Osteocyte (in vitro differentiated cells): Measurements from ENCODE around the gene PHTF1. TPM values are rescaled to one million over a fixed set of nuclear protein-coding genes. Genes with fewer than 3 reads are reported as not detected.
"Not testable (repeated sequence)": the region's sequence is repeated elsewhere in the genome, so short reads cannot be mapped to it uniquely, and the experiment has no call there.

Experiments
- DNase-seq: peaks from one replicate; pipeline ENCODE4 v3.0.0; 2021; ENCODE audit warnings: mixed read lengths; ENCODE audit not compliant: unreplicated experiment; ENCODE audit errors: extremely low spot score
- H3K27ac Mint-ChIP-seq: one replicate; pipeline ENCODE4 v1.8.0; 2021; ENCODE audit warnings: mild to moderate bottlenecking, mixed read lengths; ENCODE audit not compliant: unreplicated experiment
- H3K27me3 Mint-ChIP-seq: one replicate; pipeline ENCODE4 v1.8.0; 2021; ENCODE audit warnings: mixed read lengths; ENCODE audit not compliant: unreplicated experiment
- H3K36me3 Mint-ChIP-seq: one replicate; pipeline ENCODE4 v1.8.0; 2021; ENCODE audit warnings: mixed read lengths; ENCODE audit not compliant: unreplicated experiment
- H3K4me1 Mint-ChIP-seq: one replicate; pipeline ENCODE4 v1.8.0; 2021; ENCODE audit warnings: mixed read lengths; ENCODE audit not compliant: unreplicated experiment
- H3K4me3 Mint-ChIP-seq: one replicate; pipeline ENCODE4 v1.8.0; 2021; ENCODE audit warnings: mild to moderate bottlenecking, moderate library complexity, mixed read lengths; ENCODE audit not compliant: unreplicated experiment
- H3K9me3 Mint-ChIP-seq: one replicate; pipeline ENCODE4 v1.8.0; 2021; ENCODE audit warnings: mixed read lengths; ENCODE audit not compliant: unreplicated experiment
- total RNA-seq: library from RNA; stranded (reverse); gene quantifications from 2 replicates; pipeline ENCODE4 v1.2.1, GENCODE V29; 2021
- TF ChIP-seq, protein P1 (sequence below): fragments of 200-600 bp; sonication (generic); IDR thresholded peaks from 2 replicates; pipeline ENCODE4 v1.5.0; 2021; ENCODE audit warnings: antibody characterized with exemption, mild to moderate bottlenecking, moderate library complexity

The PHTF1 gene
- total RNA-seq, 1 donor from 2014 or later, result 25.8 TPM

DNA sequence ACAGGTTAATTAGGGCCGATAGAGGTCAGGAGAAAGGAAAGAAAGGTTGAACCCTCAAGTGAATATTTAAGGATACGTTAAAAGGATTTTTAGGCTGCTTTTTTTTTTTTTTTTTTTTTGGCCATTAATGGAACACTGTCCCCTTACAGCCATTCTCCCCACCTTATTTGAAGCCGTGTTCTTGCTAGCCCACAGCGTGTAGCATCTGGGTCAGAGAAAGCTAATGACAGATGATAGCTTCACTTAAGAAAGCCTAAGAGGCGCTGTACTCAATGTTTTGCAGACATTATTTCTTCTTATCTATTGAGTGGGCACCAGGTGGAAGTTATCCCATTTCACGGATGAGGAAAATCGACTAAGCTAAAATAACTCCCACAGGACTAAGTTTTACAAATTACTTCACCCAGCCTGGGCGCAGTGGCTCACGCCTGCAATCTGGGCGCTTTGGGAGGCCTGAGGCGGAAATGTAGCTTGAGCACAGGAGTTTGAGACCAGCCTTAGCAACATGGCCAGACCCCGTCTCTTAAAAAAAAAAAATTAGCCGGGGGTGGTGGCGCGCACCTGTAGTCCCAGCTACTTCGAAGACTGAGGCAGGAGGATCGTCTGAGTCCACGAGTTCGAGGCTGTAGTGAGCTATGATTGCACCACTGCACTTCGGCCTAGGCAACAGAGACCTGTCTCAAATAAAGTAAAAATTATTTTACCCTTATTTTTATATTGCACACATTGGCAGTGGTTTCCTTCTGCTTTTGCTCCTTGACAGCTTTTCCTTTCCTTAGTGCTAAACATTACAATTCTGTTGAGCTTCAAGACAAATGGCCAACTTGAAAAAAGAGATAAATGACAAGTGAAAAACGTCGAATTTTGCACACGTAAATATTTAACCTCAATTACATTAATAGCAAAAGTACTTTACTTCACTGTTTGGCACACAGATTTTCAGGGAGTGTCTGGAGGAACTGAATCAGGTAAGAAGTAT is 1.1 kb upstream of the PHTF1 start:
- peaks cover 7% of the 10 kb centered on the region for H3K36me3 Mint-ChIP-seq
- H3K4me1 Mint-ChIP-seq, result peaks cover 27% of the 10 kb centered on the region
- no peaks in the 10 kb centered on the region for H3K27me3 Mint-ChIP-seq
- H3K9me3 Mint-ChIP-seq, result no peaks in the 10 kb centered on the region
- H3K4me3 Mint-ChIP-seq, result peak overlapping the region; percentile 94
- TF ChIP-seq, protein P1, sequence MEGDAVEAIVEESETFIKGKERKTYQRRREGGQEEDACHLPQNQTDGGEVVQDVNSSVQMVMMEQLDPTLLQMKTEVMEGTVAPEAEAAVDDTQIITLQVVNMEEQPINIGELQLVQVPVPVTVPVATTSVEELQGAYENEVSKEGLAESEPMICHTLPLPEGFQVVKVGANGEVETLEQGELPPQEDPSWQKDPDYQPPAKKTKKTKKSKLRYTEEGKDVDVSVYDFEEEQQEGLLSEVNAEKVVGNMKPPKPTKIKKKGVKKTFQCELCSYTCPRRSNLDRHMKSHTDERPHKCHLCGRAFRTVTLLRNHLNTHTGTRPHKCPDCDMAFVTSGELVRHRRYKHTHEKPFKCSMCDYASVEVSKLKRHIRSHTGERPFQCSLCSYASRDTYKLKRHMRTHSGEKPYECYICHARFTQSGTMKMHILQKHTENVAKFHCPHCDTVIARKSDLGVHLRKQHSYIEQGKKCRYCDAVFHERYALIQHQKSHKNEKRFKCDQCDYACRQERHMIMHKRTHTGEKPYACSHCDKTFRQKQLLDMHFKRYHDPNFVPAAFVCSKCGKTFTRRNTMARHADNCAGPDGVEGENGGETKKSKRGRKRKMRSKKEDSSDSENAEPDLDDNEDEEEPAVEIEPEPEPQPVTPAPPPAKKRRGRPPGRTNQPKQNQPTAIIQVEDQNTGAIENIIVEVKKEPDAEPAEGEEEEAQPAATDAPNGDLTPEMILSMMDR, result no peak
- DNase-seq, result no peak
- peak overlapping the region; percentile 98 for H3K27ac Mint-ChIP-seq

DNA sequence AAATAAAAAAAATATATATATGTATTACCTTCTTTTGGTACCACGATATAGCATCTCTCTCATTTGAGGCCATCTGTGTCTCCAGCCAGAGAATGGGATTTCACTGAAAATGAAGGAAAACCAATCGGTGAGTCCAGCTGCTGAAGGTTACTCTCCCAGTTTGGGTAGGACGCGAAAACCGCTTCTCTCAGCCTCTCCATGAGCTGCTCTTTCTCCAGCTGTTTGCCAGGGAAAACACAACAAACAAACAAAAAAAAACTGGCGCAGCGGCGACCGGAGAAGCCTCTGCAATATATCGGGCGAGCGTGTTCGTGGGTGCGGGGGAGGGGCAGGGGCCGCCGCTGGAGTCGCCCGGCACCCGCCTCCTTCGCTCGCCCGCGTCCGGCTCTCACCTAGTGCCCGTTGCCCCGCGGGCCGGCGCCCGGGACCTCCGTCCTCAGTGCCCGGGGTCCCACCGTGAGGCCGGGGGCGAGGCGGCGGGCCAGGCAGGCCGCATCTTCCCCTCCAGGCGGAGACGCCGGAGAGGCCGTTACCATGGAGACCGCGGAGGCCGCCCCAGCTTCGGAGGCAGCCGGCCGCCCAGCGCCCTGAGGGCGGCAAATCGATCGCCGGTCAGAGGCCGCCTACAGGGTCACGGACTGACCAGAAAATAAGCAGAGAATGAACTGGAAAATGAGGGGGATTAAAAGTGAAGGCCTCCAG is 504 bp downstream of the PHTF1 start:
- no peaks in the 10 kb centered on the region for H3K9me3 Mint-ChIP-seq
- H3K27me3 Mint-ChIP-seq, result no peaks in the 10 kb centered on the region
- peak; percentile 87 for DNase-seq
- peaks cover 10% of the 10 kb centered on the region for H3K36me3 Mint-ChIP-seq
- TF ChIP-seq, protein P1, result no peak
- H3K4me1 Mint-ChIP-seq, result peaks cover 26% of the 10 kb centered on the region
- peak overlapping the region; percentile 98 for H3K27ac Mint-ChIP-seq
- H3K4me3 Mint-ChIP-seq, result peak overlapping the region; percentile 94

DNA sequence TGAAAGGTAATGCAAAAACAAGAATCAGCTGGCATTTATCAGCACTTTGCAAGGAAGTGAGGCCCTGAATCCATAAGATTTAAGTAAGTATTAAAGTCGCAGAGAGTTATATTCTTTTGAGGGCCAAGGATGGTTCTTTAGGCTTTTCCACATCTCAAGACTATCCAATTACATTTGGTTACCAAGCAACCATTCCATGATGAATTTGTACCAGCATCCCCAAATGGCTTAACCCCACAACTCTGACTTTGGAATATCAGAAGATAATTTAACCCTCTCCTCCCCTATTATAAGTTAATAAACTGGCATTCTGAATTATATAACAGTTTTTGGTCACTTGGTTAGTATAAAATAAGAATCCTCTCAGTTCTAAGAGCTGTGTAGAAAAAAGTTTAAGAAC is 2.8 kb downstream of the PHTF1 start:
- H3K9me3 Mint-ChIP-seq, result no peaks in the 10 kb centered on the region
- H3K27me3 Mint-ChIP-seq, result no peaks in the 10 kb centered on the region
- no peak overlapping the region for H3K4me3 Mint-ChIP-seq
- no peak overlapping the region for H3K27ac Mint-ChIP-seq
- peaks cover 26% of the 10 kb centered on the region for H3K4me1 Mint-ChIP-seq
- TF ChIP-seq, protein P1, result no peak
- H3K36me3 Mint-ChIP-seq, result peaks cover 12% of the 10 kb centered on the region
- no peak for DNase-seq

- not testable (repeated sequence) for H3K9me3 Mint-ChIP-seq, H3K27me3 Mint-ChIP-seq, DNase-seq, H3K27ac Mint-ChIP-seq, H3K4me3 Mint-ChIP-seq
- H3K36me3 Mint-ChIP-seq, result peaks cover 17% of the 10 kb centered on the region
- H3K4me1 Mint-ChIP-seq, result peaks cover 22% of the 10 kb centered on the region
Observed at GRCh38 chr1:113753333-113753732, 6.0 kb downstream of the PHTF1 start.

DNA sequence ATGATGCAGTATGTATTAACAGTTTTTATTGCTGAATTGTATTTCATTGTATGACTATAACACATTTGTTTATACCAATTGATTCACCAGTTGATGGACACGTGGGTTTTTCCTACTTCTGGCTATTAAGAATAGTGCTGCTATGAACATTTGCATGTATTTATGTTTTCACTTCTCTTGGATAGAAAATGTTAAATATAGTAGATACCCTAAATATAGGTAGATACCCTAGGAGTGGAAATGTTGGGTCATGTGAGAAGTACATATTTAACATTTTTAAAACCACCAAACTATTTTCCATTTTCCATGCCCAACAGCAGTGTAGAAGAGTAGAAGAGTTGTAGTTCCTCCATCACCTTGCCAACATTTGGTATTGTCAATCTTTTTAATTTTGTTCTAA is 7.8 kb downstream of the PHTF1 start:
- peaks cover 17% of the 10 kb centered on the region for H3K36me3 Mint-ChIP-seq
- H3K4me1 Mint-ChIP-seq, result peaks cover 25% of the 10 kb centered on the region
- TF ChIP-seq, protein P1, result no peak
- no peak overlapping the region for H3K27ac Mint-ChIP-seq
- no peaks in the 10 kb centered on the region for H3K27me3 Mint-ChIP-seq
- no peak overlapping the region for H3K4me3 Mint-ChIP-seq
- no peaks in the 10 kb centered on the region for H3K9me3 Mint-ChIP-seq
- no peak for DNase-seq
